PC-3 (cell line): ENCODE results near the gene EPB41L4A. TPM values are rescaled to one million over a fixed set of nuclear protein-coding genes. Genes with fewer than 3 reads are reported as not detected.

Source experiments
- ATAC-seq: fragments of 200-7000 bp; cut with Tn5 transposase; 2 replicates; pipeline ENCODE4 v1.9.1; 2020; ENCODE audit warnings: mild to moderate bottlenecking, moderate library complexity
- BruUV-seq: library from RNA; stranded (reverse); fragments of 400-500 nt; replicated peaks from 2 replicates; lab custom pipeline; 2021; lab: Mats Ljungman, UMichigan
- CTCF ChIA-PET: fragments of 300-600 bp; sonication (Branson Sonifier 250); formaldehyde crosslinking; loops from one replicate; lab custom pipeline; 2022; ENCODE audit warnings: antibody characterized with exemption; lab: Charles Lee
- POLR2A ChIA-PET: fragments of 300-600 bp; sonication (Branson Sonifier 250); formaldehyde crosslinking; loops from one replicate; lab custom pipeline; 2022; ENCODE audit warnings: antibody characterized with exemption; ENCODE audit not compliant: unreplicated experiment; lab: Charles Lee
- DNase-seq: peaks from one replicate; pipeline ENCODE4 v3.0.0-alpha.2; 2015
- H2AFZ ChIP-seq: fragments of 300-600 bp; sonication (generic); 2 replicates; pipeline ENCODE4 v1.6.0; 2016; ENCODE audit warnings: antibody characterized with exemption, low read length
- H3F3A ChIP-seq: fragments of 300-600 bp; sonication (generic); one replicate; pipeline ENCODE4 v1.6.0; 2017; ENCODE audit warnings: antibody characterized with exemption, low read length, control low read depth, mild to moderate bottlenecking; ENCODE audit not compliant: unreplicated experiment
- H3K27ac ChIP-seq: fragments of 300-600 bp; sonication (generic); 2 replicates; pipeline ENCODE4 v1.5.1; 2016; ENCODE audit warnings: mild to moderate bottlenecking, low read length
- H3K27me3 ChIP-seq: fragments of 300-600 bp; sonication (generic); 2 replicates; pipeline ENCODE4 v1.6.1; 2016; ENCODE audit warnings: low read length, mixed read lengths
- H3K36me3 ChIP-seq: fragments of 300-600 bp; sonication (generic); 2 replicates; pipeline ENCODE4 v1.6.1; 2016; ENCODE audit warnings: low read depth, mixed run types, low read length, mixed read lengths
- H3K4me1 ChIP-seq: fragments of 300-600 bp; sonication (generic); 2 replicates; pipeline ENCODE4 v1.5.1; 2016; ENCODE audit warnings: low read length; ENCODE audit not compliant: insufficient read depth
- H3K4me2 ChIP-seq: fragments of 300-600 bp; sonication (generic); 2 replicates; pipeline ENCODE4 v1.6.0; 2016; ENCODE audit warnings: low read length
- H3K4me3 ChIP-seq: fragments of 300-600 bp; sonication (generic); 2 replicates; pipeline ENCODE4 v1.5.1; 2016; ENCODE audit warnings: mild to moderate bottlenecking, low read length, mixed read lengths
- H3K79me2 ChIP-seq: fragments of 300-600 bp; sonication (generic); 2 replicates; pipeline ENCODE4 v1.6.1; 2017; ENCODE audit warnings: low read length, mixed read lengths
- H3K9ac ChIP-seq: fragments of 300-600 bp; sonication (generic); 2 replicates; pipeline ENCODE4 v1.6.0; 2016; ENCODE audit warnings: mild to moderate bottlenecking, low read length
- H3K9me2 ChIP-seq: fragments of 300-600 bp; sonication (generic); replicated peaks from 2 replicates; pipeline ENCODE4 v1.6.1; 2016; ENCODE audit warnings: mixed run types, low read length, mixed read lengths
- H3K9me3 ChIP-seq: fragments of 300-600 bp; sonication (generic); 2 replicates; pipeline ENCODE4 v1.6.1; 2016; ENCODE audit warnings: low read length, mixed read lengths
- H4K20me1 ChIP-seq: fragments of 300-600 bp; sonication (generic); 2 replicates; pipeline ENCODE4 v1.6.1; 2016; ENCODE audit warnings: low read length, mixed read lengths
- CTCF ChIP-seq: fragments of 300-600 bp; sonication (generic); conservative IDR thresholded peaks from 2 replicates; pipeline ENCODE4 v1.5.1; 2017; ENCODE audit warnings: antibody characterized with exemption, low read depth, mild to moderate bottlenecking, low read length
- EZH2 ChIP-seq: fragments of 300-600 bp; sonication (generic); IDR thresholded peaks from one replicate; pipeline ENCODE4 v1.6.1; 2017; ENCODE audit warnings: antibody characterized with exemption, mild to moderate bottlenecking, low read length; ENCODE audit not compliant: unreplicated experiment
- EZH2phosphoT487 ChIP-seq: fragments of 300-600 bp; sonication (generic); IDR thresholded peaks from 2 replicates; pipeline ENCODE4 v1.6.1; 2018; ENCODE audit warnings: mild to moderate bottlenecking, antibody characterized with exemption, low read length, borderline replicate concordance
- intact Hi-C: fragments of 100-400 bp; cut with micrococcal nuclease; formaldehyde crosslinking; loops from 2 replicates; pipeline ENCODE4 v1.9.0; 2023
- total RNA-seq: library from RNA; depleted of rRNA; stranded (reverse); fragments of >200 nt; gene quantifications from 2 replicates; pipeline ENCODE4 v1.2.3, GENCODE V29; 2014

EPB41L4A gene
- total RNA-seq, 1 experiment from 2014 or later: not detected

- H3K36me3 ChIP-seq: no peaks in the 10 kb centered on the region
- H3K9me3 ChIP-seq: no peaks in the 10 kb centered on the region
- TF ChIP-seq EZH2: no peak
- no peak overlapping the region for H3K4me2 ChIP-seq
- DNase-seq (no peak), ATAC-seq (no peak)
- no peaks in the 10 kb centered on the region for H3K4me1 ChIP-seq
- intact Hi-C loops: no loop called here
- BruUV-seq: no TSS peak
- H2AFZ ChIP-seq: no peak overlapping the region
- ChIA-PET CTCF (no interaction called here), POLR2A (no interaction called here)
- H3K9ac ChIP-seq: no peak overlapping the region
- H3K4me3 ChIP-seq: no peak overlapping the region
- no peak overlapping the region for H3K27ac ChIP-seq
- H3F3A ChIP-seq: no peaks in the 10 kb centered on the region
- peaks cover 74% of the 10 kb centered on the region for H3K27me3 ChIP-seq
- no peaks in the 10 kb centered on the region for H3K9me2 ChIP-seq
- H4K20me1 ChIP-seq: no peaks in the 10 kb centered on the region
- H3K79me2 ChIP-seq: no peaks in the 10 kb centered on the region
Measured at GRCh38 chr5:112221128-112221527, 197.9 kb downstream of the EPB41L4A start.

DNA sequence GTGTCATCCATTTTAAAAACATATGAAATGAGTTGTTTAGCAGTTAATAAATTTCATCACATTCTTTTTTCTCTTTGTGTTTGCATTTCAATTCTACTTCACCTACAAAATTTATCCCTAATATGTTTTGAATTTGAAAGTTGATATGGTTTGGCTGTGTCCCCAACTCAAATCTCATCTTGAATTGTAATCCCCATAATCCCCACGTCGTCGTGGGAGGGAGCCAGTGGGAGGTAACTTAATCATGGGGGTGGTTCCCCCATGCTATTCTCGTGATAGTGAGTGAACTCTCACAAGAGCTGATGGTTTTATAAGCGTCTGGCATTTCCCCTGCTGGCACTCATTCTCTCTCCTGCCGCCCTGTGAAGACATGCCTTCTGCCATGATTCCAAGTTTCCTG lies 200.1 kb downstream of the EPB41L4A start:
- ATAC-seq (no peak), DNase-seq (no peak)
- Histone ChIP-seq H3K79me2 (no peaks in the 10 kb centered on the region), H3K4me1 (no peaks in the 10 kb centered on the region), H3F3A (no peaks in the 10 kb centered on the region), H3K27ac (no peak overlapping the region), H3K36me3 (no peaks in the 10 kb centered on the region), H3K9me3 (no peaks in the 10 kb centered on the region), H3K4me2 (no peak overlapping the region), H4K20me1 (no peaks in the 10 kb centered on the region), H3K27me3 (peaks cover 61% of the 10 kb centered on the region), H3K4me3 (no peak overlapping the region), H2AFZ (no peak overlapping the region), H3K9me2 (no peaks in the 10 kb centered on the region), H3K9ac (no peak overlapping the region)
- ChIA-PET CTCF (no interaction called here), POLR2A (no interaction called here)
- BruUV-seq: no TSS peak
- no peak for TF ChIP-seq CTCF
- no peak for TF ChIP-seq EZH2phosphoT487
- TF ChIP-seq EZH2: no peak
- intact Hi-C loops: no loop called here

- no peak overlapping the region for H2AFZ ChIP-seq
- CTCF ChIA-PET: no interaction called here
- TF ChIP-seq CTCF (no peak), EZH2phosphoT487 (no peak), EZH2 (no peak)
- no peaks in the 10 kb centered on the region for H4K20me1 ChIP-seq
- no peaks in the 10 kb centered on the region for H3K4me1 ChIP-seq
- H3K9me3 ChIP-seq: no peaks in the 10 kb centered on the region
- intact Hi-C loops: no loop called here
- H3K9me2 ChIP-seq: no peaks in the 10 kb centered on the region
- peaks cover 57% of the 10 kb centered on the region for H3K27me3 ChIP-seq
- POLR2A ChIA-PET: no interaction called here
- no peaks in the 10 kb centered on the region for H3K79me2 ChIP-seq
- ATAC-seq (no peak), DNase-seq (no peak)
- no peak overlapping the region for H3K4me2 ChIP-seq
- BruUV-seq: no TSS peak
- no peak overlapping the region for H3K4me3 ChIP-seq
- no peak overlapping the region for H3K27ac ChIP-seq
- no peaks in the 10 kb centered on the region for H3F3A ChIP-seq
- no peak overlapping the region for H3K9ac ChIP-seq
- H3K36me3 ChIP-seq: no peaks in the 10 kb centered on the region
Measured at GRCh38 chr5:112217843-112218579, 201.1 kb downstream of the EPB41L4A start.
